ENCODE measurements around the gene APOL1.
"Not testable (repeated sequence)": the region's sequence is repeated elsewhere in the genome, so short reads cannot be mapped to it uniquely, and the experiment has no call there.

Gene APOL1, protein sequence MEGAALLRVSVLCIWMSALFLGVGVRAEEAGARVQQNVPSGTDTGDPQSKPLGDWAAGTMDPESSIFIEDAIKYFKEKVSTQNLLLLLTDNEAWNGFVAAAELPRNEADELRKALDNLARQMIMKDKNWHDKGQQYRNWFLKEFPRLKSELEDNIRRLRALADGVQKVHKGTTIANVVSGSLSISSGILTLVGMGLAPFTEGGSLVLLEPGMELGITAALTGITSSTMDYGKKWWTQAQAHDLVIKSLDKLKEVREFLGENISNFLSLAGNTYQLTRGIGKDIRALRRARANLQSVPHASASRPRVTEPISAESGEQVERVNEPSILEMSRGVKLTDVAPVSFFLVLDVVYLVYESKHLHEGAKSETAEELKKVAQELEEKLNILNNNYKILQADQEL

DNA sequence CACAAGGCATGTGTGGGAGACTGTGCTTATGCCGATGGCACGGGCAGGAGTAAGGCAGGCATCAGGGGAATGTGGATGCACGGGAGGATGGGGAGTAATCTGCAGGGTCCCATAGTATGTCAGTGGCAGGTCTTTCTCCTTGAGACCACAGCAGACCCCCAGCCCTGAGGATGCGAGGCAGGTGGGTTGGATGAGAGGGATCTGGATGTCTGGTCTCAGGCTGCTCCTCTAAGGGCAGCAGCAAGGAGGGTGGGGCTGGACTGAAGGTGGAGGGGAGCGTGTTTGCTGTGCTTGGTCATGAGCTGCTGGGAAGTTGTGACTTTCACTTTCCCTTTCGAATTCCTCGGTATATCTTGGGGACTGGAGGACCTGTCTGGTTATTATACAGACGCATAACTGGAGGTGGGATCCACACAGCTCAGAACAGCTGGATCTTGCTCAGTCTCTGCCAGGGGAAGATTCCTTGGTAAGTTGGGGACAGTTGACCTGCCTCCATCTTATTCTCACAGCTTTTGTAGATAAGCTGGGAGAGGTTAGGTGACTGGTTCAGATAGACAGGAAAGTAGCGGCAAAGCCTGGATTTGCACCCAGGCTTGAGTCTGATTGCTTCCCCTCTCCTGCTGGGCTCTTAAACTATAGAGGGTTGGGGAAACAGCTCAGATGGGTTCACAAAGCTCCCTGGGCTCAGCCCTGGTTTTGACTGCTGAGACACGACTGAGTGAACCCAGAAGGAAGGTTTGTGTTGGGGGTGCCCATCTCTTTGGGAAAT is at the start of gene APOL1:
TSS of gene APOL1 (plus strand) at position 380 of the 769 bp plus-strand sequence. CDS start 1,823 bp downstream, outside the sequence.
- TF ChIP-seq, protein P1, sequence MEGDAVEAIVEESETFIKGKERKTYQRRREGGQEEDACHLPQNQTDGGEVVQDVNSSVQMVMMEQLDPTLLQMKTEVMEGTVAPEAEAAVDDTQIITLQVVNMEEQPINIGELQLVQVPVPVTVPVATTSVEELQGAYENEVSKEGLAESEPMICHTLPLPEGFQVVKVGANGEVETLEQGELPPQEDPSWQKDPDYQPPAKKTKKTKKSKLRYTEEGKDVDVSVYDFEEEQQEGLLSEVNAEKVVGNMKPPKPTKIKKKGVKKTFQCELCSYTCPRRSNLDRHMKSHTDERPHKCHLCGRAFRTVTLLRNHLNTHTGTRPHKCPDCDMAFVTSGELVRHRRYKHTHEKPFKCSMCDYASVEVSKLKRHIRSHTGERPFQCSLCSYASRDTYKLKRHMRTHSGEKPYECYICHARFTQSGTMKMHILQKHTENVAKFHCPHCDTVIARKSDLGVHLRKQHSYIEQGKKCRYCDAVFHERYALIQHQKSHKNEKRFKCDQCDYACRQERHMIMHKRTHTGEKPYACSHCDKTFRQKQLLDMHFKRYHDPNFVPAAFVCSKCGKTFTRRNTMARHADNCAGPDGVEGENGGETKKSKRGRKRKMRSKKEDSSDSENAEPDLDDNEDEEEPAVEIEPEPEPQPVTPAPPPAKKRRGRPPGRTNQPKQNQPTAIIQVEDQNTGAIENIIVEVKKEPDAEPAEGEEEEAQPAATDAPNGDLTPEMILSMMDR (conservative IDR thresholded peaks at IDR 0.05; ENCODE audit: control insufficient read depth, insufficient read depth, low read depth, low read length): no peak
- DNase-seq (ENCODE audit: low read depth): peak; percentile 59
- H3K4me3 ChIP-seq (ENCODE audit: control insufficient read depth, low read depth, low read length): peak within 1 kb of the TSS; percentile 29

DNA sequence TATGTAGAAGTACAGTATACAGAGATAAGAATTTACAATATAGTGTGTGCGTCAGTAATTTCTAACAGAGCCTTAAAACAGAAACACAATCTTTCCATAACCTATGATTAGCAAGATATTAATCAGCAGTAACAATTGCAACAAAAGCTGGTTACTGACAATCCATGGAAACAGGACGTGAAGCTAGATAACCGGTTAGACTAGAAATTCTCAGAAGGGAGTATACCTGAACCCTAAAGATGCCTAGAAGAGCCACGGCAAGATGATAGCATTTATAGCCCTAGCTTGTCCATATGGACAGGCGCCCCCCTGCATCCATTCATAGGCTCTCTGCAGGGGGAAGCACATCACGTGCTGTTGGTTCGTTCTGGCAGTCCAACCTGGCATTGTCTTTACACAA is 49.5 kb upstream of the APOL1 start:
- not testable (repeated sequence) for H3K4me3 ChIP-seq (ENCODE audit: control insufficient read depth, low read depth, low read length); DNase-seq (ENCODE audit: low read depth)

DNA sequence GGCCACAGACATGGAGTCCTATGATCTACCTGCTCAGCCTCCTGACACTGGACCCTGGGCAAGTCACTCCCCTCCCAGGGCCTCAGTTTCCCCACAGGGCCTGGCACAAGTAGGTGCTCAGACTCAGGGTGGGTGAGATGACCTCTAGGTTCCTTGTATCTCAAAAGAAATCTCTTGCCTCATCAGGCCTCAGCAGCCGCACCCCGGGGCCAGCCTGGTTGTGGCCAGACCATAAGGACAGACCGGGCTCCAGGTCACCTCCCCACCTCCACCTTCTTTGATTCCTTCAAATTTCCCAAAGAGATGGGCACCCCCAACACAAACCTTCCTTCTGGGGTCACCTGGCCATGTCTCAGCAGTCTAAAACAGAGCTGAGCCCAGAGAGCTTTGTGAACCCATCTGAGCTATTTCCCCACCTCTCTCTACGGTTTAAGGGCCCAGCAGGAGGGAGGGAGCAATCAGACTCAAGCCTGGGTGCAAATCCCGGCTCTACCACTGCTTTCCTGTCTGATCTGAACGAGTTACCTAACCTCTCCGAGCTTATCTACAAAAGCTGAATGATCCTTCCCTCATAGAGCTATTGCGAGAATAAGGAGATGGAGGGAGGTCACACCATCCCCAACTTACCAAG is 48.8 kb upstream of the APOL1 start:
- no peak for DNase-seq (ENCODE audit: low read depth)
- H3K4me3 ChIP-seq (ENCODE audit: control insufficient read depth, low read depth, low read length): no peak overlapping the region
- TF ChIP-seq, protein P1 (conservative IDR thresholded peaks at IDR 0.05; ENCODE audit: control insufficient read depth, insufficient read depth, low read depth, low read length): no peak

DNA sequence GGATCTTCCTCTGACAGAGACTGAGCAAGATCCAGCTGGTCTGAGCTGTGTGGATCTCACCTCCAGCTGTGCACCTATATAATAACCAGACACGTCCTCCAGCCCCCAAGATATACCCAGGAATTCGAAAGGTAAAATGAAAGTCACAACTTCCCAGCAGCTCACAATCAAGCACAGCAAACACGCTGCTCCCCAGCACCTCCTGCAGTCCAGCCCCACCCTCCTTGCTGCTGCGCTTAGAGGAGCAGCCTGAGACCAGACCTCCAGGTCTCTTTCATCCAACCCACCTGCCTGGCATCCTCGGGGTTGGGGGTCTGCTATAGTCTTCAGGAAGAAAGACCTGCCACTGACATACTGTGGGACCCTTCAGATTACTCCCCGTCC is 48.3 kb upstream of the APOL1 start:
- no peak overlapping the region for H3K4me3 ChIP-seq (ENCODE audit: control insufficient read depth, low read depth, low read length)
- TF ChIP-seq, protein P1 (conservative IDR thresholded peaks at IDR 0.05; ENCODE audit: control insufficient read depth, insufficient read depth, low read depth, low read length): no peak
- DNase-seq (ENCODE audit: low read depth): no peak

DNA sequence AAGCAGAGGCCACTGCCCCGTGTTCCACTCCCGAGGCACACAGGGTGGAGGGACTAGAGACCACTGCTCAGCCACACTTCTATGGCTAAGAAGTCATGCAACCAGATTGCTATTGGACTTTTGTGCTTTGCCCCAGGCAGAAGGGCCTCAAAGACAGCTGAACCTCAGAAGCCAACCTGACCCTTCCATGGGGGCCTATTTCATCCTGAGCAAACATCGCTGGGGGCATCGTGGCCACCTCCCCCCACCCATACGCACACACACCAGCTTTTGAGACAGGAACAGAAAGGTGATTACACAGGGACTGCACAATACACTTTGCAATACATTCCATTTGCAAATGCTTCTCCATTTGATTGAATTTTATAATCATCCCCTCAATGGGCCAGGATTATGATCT is 47.4 kb upstream of the APOL1 start:
- H3K4me3 ChIP-seq (ENCODE audit: control insufficient read depth, low read depth, low read length); DNase-seq (ENCODE audit: low read depth): not testable (repeated sequence)

DNA sequence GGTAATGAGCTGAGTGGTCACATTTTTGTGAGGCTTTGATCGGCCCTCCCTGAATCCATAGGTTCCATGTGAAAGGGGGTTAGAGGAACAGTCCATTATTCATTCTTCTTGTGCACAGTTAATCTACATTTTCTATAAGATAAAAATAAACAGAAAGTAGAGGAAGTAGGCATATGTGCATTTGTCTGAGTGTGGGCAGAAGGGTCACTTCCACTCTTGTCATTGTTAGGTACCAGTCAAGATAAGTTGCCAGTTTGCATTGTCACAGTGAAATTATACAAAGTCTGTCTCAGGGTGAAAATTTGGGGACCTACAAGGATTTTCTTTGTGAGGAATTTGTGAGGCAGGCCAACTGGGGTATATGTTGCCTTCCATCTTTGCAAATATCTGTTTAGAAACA is 46.7 kb upstream of the APOL1 start:
- H3K4me3 ChIP-seq (ENCODE audit: control insufficient read depth, low read depth, low read length): no peak overlapping the region
- no peak for DNase-seq (ENCODE audit: low read depth)
- TF ChIP-seq, protein P1 (conservative IDR thresholded peaks at IDR 0.05; ENCODE audit: control insufficient read depth, insufficient read depth, low read depth, low read length): no peak

DNA sequence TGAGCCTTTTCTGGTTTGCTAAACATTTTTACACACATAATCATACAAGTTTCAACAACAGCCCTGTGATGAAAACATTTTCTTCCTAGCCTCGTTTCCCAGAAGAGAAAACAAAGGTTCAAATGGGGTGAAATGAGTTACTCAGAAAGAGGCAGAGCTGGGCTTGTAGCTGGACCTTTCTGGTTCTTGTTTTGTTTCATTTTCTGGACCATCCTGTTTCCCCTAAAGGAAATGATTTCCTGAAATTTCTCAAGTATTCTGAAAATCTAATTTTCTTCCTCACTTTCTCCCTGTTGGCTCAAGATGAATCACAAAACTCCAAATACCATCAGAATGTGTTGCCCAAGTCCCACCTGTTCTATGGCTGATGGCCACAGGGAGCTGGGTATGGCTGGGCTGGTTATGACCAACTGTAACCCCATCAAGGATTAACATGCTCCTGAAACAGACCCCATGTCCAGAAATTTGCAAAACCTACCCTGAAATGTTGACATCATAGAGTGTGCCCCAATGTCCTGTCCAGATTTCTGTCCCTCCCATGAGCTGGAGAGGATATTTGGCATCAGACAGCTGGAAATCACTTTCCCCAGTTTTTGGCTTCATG is 44.7 kb upstream of the APOL1 start:
- TF ChIP-seq, protein P1 (conservative IDR thresholded peaks at IDR 0.05; ENCODE audit: control insufficient read depth, insufficient read depth, low read depth, low read length): no peak
- no peak overlapping the region for H3K4me3 ChIP-seq (ENCODE audit: control insufficient read depth, low read depth, low read length)
- DNase-seq (ENCODE audit: low read depth): no peak
